HG02943 (cell line): Measurements from ENCODE around the gene GLRX.
A peak's percentile ranks its signal among the peaks of the same experiment; 100 is the strongest.
"Not testable (repeated sequence)": the region's sequence is repeated elsewhere in the genome, so short reads cannot be mapped to it uniquely, and the experiment has no call there.

Source experiments
- ATAC-seq: cut with Tn5 transposase; IDR thresholded peaks from one replicate; pipeline ENCODE4 v1.9.1; 2021; ENCODE audit warnings: mild to moderate bottlenecking, low read depth, moderate library complexity; ENCODE audit not compliant: unreplicated experiment

The GLRX gene

DNA sequence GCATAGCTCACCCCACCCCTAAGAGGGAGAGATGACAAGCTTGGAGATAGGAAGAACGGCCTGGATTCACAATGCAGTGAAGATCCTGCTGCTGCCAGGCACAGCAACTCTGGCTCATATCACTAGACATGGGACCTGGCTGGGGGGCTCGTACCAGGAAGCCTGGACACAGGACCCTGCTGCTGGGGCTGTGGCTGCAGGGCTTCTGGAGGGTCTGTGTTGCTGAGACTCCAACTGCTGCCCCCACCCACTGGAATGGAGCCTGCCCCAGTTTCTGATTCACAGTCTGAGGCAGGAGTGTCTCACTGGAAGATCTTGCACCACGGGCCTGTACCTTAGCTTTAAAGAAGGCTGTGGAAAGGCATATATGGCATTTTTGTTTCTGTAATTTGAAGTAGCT, 31.0 kb upstream of the GLRX start:
- no peak for ATAC-seq

DNA sequence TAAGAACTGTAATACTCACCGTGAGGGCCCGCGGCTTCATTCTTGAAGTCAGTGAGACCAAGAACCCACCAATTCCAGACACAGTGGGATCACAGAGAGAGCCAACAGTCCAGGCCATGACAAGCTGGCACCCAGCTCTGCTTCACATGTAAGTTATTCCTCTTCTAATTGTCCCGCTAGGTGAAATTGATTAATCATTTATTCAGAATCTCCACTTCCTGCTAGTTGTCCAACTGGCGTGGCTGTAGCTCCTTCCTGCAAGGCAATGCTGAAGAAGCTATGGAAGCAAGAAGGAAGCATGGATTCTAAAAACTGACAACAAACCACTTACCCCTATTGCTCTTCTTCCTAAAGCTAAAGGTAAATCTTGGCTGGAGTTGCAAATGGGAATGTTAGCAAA, 30.0 kb upstream of the GLRX start:
- ATAC-seq, result no peak

DNA sequence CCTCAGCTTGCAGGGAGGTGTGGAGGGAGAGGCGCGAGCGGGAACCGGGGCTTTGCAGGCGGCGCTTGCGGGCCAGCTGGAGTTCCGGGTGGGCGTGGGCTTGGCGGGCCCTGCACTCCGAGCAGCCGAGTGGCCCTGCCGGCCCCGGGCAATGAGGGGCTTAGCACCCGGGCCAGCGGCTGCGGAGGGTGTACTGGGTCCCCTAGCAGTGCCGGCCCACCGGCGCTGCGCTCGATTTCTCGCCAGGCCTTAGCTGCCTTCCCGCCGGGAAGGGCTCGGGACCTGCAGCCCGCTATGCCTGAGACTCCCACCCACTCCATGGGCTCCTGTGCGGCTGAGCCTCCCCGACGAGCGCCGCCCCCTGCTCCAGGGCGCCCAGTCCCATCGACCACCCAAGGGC, 28.6 kb upstream of the GLRX start:
- ATAC-seq, result not testable (repeated sequence)

DNA sequence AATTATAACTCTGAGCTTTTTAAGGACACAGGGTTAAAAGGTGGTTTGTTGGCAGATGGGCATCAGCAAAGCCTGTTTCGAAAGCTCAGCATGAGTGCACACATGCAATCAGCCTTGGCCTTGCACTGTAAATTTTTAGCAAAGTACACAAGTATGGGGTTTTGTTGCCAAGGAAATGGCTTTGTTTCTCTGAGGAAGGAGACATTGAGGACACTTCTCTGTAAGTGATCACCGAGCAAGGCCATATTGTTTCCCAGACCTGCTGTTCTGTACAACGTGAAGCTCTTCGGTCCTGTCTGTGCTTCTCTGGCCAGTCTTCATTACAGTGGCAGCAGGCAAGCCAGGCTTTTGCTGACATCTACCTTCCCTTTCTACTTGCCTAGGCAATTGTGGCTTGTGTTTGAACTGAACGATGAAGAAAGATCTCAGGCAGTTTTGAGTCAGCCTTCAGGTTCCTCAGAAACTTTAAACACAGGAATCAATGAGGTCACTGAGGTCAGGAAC, 27.9 kb upstream of the GLRX start:
- ATAC-seq, result no peak

DNA sequence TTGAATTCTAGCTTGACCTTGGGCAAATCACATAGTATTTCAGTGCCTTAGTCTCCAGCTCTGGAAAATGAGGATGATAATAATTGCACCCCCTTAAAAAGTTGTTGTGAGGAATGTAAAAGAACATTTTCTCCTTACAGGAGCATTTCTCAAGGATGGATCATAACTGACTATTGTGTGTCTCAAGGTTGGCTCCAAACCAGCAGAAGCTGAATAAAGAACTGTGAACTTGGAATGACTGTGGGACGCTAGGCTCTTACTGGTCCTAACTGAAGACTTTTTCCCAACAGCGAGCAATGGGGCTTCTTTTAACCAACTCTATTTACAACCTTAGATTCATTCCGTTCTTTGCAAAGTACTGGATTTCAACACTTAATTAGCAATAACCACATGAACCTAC, 26.2 kb upstream of the GLRX start:
- ATAC-seq, result no peak

DNA sequence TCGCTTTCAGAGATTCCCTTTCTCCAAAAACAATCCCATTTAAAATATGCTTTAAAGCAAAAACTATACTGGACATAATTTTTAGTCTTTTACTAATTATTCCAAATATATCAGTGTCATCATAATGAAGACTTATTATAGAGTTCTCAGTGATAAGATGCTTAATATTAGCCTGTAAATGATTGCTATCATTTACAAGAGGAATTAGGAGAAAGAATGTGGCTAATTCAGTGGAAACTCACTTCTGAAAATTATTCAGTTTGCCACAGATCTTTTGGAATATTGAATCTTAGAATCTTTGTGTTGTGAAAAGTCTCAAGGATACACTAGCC, 24.7 kb upstream of the GLRX start:
- no peak for ATAC-seq

DNA sequence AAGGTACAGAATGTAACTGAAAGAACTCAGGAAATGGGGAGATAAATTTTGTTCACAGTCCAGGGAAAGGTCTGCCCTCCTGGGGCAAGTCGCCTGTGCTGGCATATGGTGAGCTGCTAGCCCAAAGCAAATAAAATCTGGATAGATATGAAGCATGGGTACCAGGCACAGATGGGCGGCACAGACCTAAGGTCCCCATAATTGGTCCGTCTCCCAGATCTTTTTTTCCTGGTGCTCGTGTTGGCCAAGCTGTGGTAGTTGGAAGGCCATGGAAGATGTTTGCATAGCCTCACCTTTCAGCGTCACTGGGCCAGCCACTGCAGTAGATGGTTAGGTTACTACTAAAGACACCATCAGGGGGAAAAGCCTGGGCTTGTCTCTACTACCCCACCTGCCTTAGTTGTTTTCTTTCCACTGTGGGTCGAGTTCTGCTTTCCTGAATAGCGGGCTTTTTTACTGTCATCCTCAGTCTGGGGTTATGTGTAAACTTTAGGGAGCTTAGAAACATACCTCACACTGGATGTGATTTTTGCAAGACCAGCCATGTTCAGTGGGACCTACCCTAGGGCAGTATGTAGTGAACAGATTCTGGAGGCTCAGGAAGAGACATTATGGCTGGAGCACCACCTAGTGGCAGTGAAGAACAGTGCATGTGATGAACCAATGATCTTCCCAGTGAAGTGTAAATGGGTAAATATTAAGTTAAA, 24.2 kb upstream of the GLRX start:
- ATAC-seq, result peak; percentile 54

DNA sequence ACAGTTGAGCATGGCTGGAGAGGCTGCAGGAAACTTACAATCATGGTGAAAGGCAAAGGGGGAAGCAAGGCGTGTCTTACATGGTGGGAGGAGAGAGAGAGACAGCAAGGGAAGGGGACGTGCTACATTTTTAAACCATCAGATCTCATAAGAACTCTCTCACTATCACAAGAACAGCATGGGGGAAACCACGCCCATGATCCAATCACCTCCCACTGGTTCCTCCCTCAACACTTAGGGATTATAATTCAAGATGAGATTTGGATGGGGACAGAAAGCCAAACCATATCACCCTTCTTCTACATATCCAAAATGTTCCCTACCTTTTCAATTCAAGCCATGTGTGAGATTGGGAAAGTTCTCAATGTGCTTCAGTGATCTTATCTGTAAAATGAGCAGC, 22.9 kb upstream of the GLRX start:
- no peak for ATAC-seq

DNA sequence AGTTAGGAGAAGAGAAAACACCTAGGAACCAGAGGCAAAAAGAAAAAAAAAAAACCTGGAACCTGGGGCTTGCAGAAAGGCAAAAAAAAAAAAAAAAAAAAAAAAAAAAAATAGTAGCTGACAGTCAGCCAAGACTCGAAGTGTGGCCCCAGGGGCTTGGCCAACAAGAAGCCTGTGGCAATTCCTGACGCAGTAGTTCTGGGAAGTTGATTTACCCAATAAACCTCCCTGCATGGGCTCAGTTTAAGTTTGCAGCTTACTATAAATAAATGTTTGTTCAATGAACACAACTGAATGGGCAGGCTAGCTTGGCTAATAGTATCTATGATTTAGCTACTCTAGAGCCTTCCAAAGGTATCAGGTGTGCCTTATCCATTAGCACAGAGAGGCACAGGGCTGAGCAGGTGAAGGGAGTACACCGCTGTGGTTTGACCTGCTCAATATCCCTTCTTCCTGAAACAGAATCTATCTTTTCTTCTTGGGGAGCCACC, 21.3 kb upstream of the GLRX start:
- no peak for ATAC-seq

DNA sequence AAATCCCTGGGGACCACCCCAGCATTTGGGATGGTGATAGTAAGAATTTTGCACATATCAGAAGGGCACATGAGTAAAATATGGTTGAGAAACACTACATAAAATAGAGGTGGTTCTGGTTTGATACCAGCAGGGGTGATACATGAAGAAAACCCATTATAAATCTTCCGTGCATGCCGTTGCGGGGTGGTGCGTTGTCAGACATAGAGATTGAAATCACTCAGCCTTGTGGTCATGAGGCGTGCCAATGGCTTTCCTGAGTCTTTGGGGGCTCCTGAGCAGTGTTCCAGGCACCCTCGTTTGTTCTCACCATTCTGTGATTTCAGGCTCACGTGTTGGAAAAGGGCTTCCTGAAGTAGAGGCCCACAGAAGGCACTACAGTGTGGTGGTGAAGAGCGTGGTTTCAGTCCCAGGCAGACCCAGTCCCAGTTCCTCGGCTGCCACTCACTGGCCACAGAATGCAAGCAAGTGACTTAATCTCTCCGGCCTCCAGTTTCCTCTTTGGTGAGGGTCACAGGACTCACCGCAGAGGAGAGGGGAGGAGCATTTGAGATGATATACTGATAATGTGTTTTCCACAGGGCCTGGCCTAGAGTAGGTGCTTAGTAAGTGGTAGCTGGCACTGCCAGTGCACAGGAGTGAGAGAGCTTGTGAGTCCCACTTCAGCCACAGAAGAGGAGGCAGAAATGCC, 20.5 kb upstream of the GLRX start:
- ATAC-seq, result peak; percentile 88

DNA sequence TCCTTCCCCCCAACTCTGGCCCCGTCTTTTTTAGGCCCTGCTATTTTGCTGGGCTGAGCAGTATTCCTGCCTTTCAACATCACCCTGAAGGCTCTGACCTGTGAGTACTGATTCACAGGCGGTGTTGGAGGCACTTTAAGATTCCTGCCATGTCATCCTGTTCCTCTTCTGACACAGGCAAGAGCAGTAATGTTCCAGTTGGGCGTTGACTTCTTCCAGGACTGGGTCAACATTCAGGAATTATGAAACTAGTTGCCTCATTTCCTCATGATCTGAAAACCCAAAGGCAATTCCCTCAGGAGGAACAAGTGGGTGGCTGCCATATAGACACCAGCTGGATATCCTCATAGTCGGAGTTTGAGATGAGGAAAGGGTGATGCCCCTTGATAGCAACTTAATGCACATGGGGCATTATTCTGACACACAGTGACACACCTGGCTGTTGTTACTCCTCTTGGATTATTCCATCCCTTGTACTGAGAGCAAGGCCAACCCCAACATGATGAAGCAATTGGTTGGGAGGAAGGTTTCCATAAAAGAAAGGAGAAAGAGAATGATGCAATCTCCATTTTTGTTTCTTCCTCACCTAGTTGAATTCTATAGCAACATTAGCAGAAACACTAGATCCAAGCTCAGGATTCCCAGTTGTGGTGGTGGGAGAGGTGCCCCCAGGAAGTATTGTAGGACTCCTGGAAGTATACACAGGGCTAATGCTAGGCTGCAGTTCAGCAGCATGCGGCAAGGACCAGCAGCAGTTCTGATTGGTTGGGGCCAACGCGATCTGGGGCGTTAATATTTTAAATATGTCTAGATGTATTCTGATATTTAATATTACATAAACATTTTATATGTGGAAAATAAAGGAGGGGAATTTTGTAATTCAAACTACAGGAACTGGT, 19.6 kb upstream of the GLRX start:
- no peak for ATAC-seq

DNA sequence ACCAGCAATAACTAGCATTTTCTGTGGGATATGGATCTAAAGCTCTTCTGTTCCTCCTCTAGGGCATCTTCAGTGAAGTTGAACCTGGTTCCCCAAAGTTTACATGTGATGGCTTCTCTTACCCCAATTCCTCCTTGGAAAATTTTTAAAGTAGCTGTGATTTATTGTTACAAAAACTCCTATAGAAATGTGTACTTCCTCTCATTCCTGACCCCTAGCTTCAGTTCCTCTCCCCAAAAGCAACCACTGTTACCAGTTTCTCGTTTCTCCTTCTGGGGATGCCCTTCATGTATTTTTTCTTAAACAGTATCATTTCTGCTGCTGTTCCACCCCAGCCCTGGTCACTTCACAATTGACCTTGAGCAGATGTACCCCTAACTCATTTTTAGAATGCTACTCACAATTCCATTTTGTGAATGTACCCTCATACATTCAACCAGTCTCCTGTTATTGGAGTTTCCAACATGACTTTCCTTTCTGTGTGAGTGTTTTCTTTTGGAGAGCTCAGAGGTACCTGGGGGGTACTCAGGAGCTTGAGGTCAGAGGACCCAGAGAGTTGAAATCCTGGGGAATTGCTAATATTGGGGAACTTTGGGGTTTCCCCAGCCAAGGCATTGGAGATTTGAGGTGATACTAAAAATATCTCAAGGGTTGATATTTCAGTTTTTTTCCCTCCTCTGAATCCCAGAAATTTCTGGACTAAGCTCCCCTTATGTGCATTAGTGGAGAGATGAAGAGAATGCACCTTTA, 18.6 kb upstream of the GLRX start:
- no peak for ATAC-seq

DNA sequence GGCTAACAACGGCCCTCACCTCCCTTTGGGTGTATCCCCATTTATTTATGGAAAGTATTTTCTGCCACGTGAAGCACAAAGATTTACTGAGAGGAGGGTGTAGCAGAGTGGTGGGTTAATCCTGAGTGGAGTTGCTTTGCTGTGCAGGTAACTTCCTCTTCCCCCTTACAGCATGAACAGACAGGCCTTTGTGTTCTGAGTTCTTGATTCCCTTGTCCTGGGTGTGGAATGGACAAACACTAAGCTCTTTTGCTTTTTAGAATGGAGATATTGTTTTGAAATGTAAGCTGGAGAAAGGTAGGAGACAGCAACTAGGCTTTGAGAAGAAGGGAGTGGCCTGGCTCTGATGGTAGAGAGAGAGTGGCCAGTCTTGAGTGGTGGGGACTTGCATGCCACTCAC, 17.1 kb upstream of the GLRX start:
- ATAC-seq, result no peak

DNA sequence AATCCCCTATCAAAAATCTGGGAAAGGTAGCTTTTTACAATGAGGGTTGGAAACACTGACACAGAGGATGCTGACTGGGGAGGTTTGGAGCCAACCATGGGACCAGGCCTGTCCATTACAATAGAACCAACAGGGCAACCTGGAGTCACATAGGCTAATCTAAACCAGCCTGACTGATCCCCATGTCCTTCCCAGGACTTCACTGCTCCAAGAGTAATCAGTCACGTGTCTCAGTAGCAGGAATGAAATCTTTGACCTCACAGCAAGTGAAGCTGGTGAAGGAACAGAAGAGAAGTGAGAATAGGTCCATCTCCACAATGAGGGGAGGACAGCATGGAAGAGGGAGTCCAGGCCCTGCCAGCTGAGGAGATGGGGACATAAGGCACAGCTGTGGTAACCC, 16.0 kb upstream of the GLRX start:
- no peak for ATAC-seq

DNA sequence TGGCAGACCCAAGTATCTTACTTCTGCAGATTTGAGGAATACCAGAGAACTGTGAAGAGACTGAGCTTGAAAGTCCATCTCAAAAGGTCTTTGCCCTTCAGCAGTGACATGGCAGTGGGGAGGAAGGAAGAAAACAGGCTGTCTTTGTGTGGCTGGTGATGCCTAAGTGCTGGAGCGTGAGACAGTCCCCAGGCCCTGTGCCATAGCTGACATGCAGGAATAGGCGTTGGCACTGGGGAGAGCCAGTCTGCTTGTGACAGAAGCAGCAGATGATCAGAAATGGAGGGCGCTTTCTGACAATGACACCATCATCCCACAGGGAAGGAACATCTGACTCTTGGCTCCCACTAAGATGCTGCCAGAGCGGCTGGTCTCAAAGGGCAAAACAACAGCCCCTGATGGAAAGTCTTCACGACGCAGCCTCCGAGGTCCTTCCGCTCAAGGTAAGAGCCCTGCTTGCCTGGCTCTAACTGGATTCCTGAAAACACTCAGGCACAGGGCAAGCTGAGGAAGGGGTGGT, 15.5 kb upstream of the GLRX start:
- no peak for ATAC-seq

DNA sequence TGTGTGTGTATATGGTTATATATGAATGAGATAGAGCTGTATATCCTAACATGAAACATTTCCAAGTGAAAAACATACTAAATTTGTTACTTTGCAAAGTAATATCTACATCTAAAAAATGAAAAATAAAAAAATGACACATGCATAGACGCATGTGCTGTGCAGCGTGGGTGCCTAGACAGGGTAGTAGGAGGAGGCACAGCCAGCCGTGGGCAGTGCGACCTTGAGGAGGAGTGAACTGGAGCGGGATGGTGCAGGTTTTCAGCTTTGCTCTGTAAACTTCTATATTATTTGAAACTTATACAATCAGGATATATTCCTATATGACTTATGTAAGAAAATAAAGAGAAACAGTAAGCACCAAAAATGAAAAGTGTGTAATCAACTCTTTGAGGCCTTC, 15.0 kb upstream of the GLRX start:
- ATAC-seq, result no peak

DNA sequence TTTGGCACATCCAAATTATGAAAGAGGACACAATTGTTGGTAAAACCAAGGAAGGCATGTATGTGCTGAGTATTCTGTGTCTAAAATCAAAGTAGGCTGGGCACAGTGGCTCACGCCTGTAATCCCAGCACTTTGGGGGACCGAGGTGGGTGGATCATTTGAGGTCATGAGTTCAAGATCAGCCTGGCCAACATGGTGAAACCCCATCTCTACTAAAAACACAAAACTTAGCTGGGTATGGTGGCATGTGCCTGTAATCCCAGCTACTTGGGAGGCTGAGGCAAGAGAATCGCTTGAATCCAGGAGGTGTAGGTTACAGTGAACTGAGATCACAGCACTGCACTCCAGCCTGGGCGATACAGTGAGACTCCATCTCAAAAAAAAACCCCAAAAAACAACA, 14.4 kb upstream of the GLRX start:
- ATAC-seq, result not testable (repeated sequence)

DNA sequence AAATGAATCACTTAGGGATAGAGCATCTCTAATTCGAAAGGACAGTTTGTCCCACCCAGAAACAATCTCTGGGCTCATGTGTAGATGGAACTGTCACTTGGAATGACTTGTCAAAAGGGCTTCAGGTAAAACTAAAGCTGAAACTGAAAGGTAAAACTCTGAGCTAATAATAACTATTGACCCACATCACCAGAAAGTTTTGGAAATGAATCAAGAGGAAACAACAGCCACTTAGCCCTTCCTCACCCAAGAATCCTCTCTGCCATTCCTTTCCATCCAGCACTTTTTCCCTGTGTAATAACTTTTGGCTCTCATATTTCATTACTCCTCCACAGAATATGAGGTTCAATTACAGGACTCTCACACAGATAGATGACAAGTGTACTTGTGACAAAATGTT, 14.0 kb upstream of the GLRX start:
- ATAC-seq, result no peak

DNA sequence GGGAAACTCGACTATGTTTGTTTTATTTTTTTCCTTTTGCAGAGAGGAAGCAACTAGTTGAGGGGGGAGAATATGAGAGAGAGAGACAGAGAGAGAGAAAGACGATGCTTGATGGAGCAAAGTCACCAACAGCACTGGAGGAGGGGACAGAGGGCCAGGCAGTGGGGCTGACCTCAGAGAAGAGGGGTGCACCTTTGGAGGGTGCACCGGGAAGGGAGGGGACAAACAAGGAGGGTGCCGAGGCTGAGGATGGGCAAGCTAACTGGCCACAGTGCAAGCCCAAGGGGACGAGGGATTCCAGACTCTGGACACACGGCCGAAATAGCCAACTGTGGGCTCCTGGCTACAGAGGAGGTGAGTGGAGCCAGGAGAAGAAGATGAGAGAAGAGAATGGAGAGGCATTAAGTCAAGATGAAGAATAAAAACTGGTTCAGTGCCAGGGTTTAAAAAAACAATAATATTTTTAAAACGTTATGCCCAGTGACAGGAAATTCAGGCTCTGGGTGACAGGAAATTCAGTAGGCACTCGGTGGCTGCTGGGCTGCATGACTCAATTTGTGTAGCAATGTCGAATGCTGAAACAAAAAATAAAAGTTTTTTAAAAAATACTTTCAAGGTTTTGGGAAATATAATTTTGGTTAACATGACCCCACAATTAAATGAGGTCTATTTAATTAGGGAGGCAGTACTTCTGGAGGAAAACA, 13.3 kb upstream of the GLRX start:
- ATAC-seq, result no peak

DNA sequence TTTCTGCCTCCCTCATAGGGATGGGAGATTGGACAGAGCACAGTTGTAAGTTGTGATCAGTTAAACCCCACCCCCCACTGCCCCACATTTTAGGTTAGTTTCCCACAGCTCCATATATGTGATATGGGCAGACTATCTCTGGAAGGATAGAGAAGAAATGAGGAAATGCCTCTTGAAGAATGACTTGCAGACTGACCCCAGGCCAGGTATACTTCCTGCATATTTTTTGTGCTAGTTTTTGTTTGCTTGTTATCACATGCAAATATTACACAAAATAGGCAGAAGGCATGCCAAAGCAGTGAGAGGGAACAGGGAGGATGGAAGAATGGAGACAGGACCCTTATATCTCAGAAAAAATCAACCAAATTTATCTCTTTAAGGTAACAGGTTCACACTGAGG, 10.1 kb upstream of the GLRX start:
- ATAC-seq, result no peak
